WTC11 (cell line): ENCODE measurements around the gene E2F4. TPM values are rescaled to one million over a fixed set of nuclear protein-coding genes. Genes with fewer than 3 reads are reported as not detected.

Source experiments
- ELF4 ChIP-seq: sonication (generic); formaldehyde crosslinking; IDR thresholded peaks from 2 replicates; pipeline ENCODE4 v1.8.1; 2022; ENCODE audit warnings: low read depth, mild to moderate bottlenecking, moderate library complexity, missing genetic modification reagents
- FOXJ3 ChIP-seq: sonication (generic); formaldehyde crosslinking; IDR thresholded peaks from 2 replicates; pipeline ENCODE4 v1.9.0; 2021; ENCODE audit warnings: missing genetic modification reagents, mild to moderate bottlenecking, borderline replicate concordance
- GABPB1 ChIP-seq: sonication (generic); formaldehyde crosslinking; IDR thresholded peaks from 2 replicates; pipeline ENCODE4 v1.8.1; 2023; ENCODE audit warnings: mild to moderate bottlenecking, missing genetic modification reagents
- IRF2 ChIP-seq: sonication (generic); formaldehyde crosslinking; IDR thresholded peaks from 2 replicates; pipeline ENCODE4 v1.8.0; 2022; ENCODE audit warnings: low read depth, missing genetic modification reagents, borderline replicate concordance
- KAT7 ChIP-seq: sonication (generic); formaldehyde crosslinking; IDR thresholded peaks from 2 replicates; pipeline ENCODE4 v1.8.1; 2023; ENCODE audit warnings: missing genetic modification reagents, mild to moderate bottlenecking, borderline replicate concordance
- MXD4 ChIP-seq: fragments of 250-450 bp; sonication (Bioruptor Pico); IDR thresholded peaks from 2 replicates; pipeline ENCODE4 v1.8.0; 2021; ENCODE audit warnings: mild to moderate bottlenecking, moderate library complexity, borderline replicate concordance
- NR2C2 ChIP-seq: sonication (generic); formaldehyde crosslinking; IDR thresholded peaks from 2 replicates; pipeline ENCODE4 v1.8.0; 2022; ENCODE audit warnings: mild to moderate bottlenecking, missing genetic modification reagents
- SMAD3 ChIP-seq: sonication (generic); formaldehyde crosslinking; IDR thresholded peaks from 2 replicates; pipeline ENCODE4 v1.8.0; 2022; ENCODE audit warnings: missing genetic modification reagents, mild to moderate bottlenecking, borderline replicate concordance
- ZNF396 ChIP-seq: fragments of 250-450 bp; sonication (Bioruptor Pico); IDR thresholded peaks from 2 replicates; pipeline ENCODE4 v1.8.0; 2021; ENCODE audit warnings: mild to moderate bottlenecking, moderate library complexity, borderline replicate concordance
- ZNF671 ChIP-seq: fragments of 250-450 bp; sonication (Bioruptor Pico); IDR thresholded peaks from 2 replicates; pipeline ENCODE4 v1.8.0; 2021; ENCODE audit warnings: mild to moderate bottlenecking
- total RNA-seq: library from RNA; stranded (reverse); gene quantifications from 3 replicates; pipeline ENCODE4 v1.2.3, GENCODE V29; 2021
- TF ChIP-seq, protein P1 (sequence below): fragments of 250-450 bp; sonication (Bioruptor Pico); conservative IDR thresholded peaks from 2 replicates; pipeline ENCODE4 v1.9.0; 2021; ENCODE audit warnings: mild to moderate bottlenecking
- TF ChIP-seq, protein P2 (sequence below): sonication (generic); formaldehyde crosslinking; IDR thresholded peaks from 2 replicates; pipeline ENCODE4 v1.8.1; 2022; ENCODE audit warnings: mild to moderate bottlenecking, missing genetic modification reagents, moderate library complexity, borderline replicate concordance
- TF ChIP-seq, protein P3 (sequence below): fragments of 250-450 bp; sonication (Bioruptor Pico); IDR thresholded peaks from 2 replicates; pipeline ENCODE4 v1.8.0; 2021; ENCODE audit warnings: mild to moderate bottlenecking
- TF ChIP-seq, protein P4 (sequence below): fragments of 250-450 bp; sonication (Bioruptor Pico); IDR thresholded peaks from 2 replicates; pipeline ENCODE4 v1.9.0; 2021; ENCODE audit warnings: mild to moderate bottlenecking
- TF ChIP-seq, protein P5 (sequence below): fragments of 250-450 bp; sonication (Bioruptor Pico); IDR thresholded peaks from 2 replicates; pipeline ENCODE4 v1.9.0; 2021; ENCODE audit warnings: moderate library complexity, mild to moderate bottlenecking, inconsistent platforms, borderline replicate concordance
- TF ChIP-seq, protein P6 (sequence below): fragments of 200-600 bp; IDR thresholded peaks from 2 replicates; pipeline ENCODE4 v1.8.0; 2022; ENCODE audit warnings: antibody characterized with exemption
- TF ChIP-seq, protein P7 (sequence below): sonication (generic); formaldehyde crosslinking; IDR thresholded peaks from 2 replicates; pipeline ENCODE4 v1.8.1; 2023; ENCODE audit warnings: mild to moderate bottlenecking, missing genetic modification reagents
- TF ChIP-seq, protein P8 (sequence below): sonication (generic); formaldehyde crosslinking; IDR thresholded peaks from 2 replicates; pipeline ENCODE4 v1.8.1; 2022; ENCODE audit warnings: low read depth, mild to moderate bottlenecking, moderate library complexity, missing genetic modification reagents, borderline replicate concordance
- TF ChIP-seq, protein P9 (sequence below): sonication (generic); formaldehyde crosslinking; IDR thresholded peaks from 2 replicates; pipeline ENCODE4 v1.8.0; 2022; ENCODE audit warnings: mild to moderate bottlenecking, missing genetic modification reagents
- TF ChIP-seq, protein P10 (sequence below): sonication (generic); formaldehyde crosslinking; IDR thresholded peaks from 2 replicates; pipeline ENCODE4 v1.8.1; 2023; ENCODE audit warnings: mild to moderate bottlenecking, missing genetic modification reagents, moderate library complexity
- TF ChIP-seq, protein P11 (sequence below): fragments of 250-450 bp; sonication (Bioruptor Pico); IDR thresholded peaks from 2 replicates; pipeline ENCODE4 v1.9.0; 2021; ENCODE audit warnings: mild to moderate bottlenecking

Gene E2F4
- total RNA-seq, 1 experiment from 2014 or later = 85.0 TPM

DNA sequence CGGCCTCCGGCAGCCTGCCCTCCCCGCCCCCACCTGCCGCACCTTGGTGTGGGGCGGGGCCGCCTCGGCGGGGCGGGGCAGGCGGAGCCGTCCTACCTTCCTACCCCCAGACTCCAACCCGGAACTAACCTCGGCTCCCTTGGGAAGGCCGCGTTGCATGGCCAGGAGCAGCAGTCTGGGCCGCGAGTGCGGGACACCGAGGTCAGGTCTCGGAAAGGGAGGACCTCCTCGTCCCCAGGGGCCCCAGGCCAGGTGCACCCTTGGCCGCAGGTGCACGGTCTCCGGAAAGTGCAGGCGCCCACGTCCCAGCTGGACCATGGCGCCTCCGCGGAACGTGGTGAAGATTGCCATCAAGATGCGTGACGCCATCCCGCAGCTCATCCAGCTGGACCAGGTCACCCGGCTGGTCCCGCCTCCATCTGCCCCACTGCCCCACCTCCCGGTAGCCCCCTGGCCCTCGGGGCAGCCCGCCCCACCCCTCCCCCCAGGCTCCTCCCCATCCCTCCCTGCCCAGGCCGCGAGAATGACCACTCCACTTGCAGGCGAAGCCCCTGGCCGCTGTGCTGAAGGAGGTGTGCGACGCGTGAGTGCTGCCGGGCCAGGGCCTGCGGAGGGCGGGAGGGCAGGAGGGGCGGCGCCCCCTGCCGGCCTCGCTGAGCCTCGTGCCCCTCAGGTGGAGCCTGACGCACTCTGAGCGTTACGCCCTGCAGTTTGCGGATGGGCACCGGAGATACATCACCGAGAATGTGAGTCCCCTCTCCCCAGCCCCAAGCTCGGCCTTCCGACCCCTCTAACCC is 7.3 kb downstream of the E2F4 start, which contains the start of gene ELMO3 (continued):
- TF ChIP-seq, protein P1, sequence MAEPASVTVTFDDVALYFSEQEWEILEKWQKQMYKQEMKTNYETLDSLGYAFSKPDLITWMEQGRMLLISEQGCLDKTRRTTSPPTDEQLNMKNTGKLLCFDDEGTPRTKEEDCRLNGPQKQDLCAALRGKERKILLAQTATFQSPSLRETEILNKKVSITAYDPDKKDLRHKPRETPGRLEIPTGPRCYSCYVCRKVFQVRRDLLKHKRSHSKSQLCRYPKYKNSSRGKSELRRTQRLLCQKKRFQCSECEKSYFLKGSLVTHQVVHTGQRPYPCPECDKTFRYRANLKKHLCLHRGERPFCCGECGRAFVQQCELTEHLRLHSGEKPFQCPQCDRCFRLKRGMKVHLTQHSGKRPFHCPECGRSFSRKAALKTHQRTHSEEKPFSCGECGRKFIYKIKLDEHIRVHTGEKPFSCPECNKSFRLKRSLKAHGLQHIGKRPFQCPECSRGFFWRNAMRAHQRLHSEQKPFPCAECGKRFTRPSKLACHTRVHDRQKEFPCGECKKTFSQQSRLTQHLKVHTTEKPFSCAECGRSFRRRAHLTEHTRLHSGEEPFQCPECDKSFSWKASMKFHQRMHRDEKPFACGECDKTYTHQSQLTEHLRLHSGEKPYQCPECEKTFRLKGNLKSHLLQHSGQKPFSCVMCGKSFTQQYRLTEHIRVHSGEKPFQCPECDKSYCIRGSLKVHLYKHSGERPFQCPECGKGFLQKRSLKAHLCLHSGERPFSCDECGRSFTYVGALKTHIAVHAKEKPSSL (CRISPR knock-in tag) = no peak
- TF ChIP-seq, protein P2, sequence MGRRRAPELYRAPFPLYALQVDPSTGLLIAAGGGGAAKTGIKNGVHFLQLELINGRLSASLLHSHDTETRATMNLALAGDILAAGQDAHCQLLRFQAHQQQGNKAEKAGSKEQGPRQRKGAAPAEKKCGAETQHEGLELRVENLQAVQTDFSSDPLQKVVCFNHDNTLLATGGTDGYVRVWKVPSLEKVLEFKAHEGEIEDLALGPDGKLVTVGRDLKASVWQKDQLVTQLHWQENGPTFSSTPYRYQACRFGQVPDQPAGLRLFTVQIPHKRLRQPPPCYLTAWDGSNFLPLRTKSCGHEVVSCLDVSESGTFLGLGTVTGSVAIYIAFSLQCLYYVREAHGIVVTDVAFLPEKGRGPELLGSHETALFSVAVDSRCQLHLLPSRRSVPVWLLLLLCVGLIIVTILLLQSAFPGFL (CRISPR knock-in tag) = no peak
- no peak for TF ChIP-seq ELF4
- no peak for TF ChIP-seq FOXJ3 (CRISPR knock-in tag)
- TF ChIP-seq, protein P3, sequence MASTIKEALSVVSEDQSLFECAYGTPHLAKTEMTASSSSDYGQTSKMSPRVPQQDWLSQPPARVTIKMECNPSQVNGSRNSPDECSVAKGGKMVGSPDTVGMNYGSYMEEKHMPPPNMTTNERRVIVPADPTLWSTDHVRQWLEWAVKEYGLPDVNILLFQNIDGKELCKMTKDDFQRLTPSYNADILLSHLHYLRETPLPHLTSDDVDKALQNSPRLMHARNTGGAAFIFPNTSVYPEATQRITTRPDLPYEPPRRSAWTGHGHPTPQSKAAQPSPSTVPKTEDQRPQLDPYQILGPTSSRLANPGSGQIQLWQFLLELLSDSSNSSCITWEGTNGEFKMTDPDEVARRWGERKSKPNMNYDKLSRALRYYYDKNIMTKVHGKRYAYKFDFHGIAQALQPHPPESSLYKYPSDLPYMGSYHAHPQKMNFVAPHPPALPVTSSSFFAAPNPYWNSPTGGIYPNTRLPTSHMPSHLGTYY = no peak
- TF ChIP-seq, protein P4, sequence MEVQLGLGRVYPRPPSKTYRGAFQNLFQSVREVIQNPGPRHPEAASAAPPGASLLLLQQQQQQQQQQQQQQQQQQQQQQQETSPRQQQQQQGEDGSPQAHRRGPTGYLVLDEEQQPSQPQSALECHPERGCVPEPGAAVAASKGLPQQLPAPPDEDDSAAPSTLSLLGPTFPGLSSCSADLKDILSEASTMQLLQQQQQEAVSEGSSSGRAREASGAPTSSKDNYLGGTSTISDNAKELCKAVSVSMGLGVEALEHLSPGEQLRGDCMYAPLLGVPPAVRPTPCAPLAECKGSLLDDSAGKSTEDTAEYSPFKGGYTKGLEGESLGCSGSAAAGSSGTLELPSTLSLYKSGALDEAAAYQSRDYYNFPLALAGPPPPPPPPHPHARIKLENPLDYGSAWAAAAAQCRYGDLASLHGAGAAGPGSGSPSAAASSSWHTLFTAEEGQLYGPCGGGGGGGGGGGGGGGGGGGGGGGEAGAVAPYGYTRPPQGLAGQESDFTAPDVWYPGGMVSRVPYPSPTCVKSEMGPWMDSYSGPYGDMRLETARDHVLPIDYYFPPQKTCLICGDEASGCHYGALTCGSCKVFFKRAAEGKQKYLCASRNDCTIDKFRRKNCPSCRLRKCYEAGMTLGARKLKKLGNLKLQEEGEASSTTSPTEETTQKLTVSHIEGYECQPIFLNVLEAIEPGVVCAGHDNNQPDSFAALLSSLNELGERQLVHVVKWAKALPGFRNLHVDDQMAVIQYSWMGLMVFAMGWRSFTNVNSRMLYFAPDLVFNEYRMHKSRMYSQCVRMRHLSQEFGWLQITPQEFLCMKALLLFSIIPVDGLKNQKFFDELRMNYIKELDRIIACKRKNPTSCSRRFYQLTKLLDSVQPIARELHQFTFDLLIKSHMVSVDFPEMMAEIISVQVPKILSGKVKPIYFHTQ = no peak
- no peak for TF ChIP-seq IRF2 (CRISPR knock-in tag)
- TF ChIP-seq, protein P5, sequence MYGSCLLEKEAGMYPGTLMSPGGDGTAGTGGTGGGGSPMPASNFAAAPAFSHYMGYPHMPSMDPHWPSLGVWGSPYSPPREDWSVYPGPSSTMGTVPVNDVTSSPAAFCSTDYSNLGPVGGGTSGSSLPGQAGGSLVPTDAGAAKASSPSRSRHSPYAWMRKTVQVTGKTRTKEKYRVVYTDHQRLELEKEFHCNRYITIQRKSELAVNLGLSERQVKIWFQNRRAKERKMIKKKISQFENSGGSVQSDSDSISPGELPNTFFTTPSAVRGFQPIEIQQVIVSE = no peak
- TF ChIP-seq, protein P6, sequence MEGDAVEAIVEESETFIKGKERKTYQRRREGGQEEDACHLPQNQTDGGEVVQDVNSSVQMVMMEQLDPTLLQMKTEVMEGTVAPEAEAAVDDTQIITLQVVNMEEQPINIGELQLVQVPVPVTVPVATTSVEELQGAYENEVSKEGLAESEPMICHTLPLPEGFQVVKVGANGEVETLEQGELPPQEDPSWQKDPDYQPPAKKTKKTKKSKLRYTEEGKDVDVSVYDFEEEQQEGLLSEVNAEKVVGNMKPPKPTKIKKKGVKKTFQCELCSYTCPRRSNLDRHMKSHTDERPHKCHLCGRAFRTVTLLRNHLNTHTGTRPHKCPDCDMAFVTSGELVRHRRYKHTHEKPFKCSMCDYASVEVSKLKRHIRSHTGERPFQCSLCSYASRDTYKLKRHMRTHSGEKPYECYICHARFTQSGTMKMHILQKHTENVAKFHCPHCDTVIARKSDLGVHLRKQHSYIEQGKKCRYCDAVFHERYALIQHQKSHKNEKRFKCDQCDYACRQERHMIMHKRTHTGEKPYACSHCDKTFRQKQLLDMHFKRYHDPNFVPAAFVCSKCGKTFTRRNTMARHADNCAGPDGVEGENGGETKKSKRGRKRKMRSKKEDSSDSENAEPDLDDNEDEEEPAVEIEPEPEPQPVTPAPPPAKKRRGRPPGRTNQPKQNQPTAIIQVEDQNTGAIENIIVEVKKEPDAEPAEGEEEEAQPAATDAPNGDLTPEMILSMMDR = peak; percentile 67
- no peak for TF ChIP-seq GABPB1 (CRISPR knock-in tag)
- TF ChIP-seq, protein P7, sequence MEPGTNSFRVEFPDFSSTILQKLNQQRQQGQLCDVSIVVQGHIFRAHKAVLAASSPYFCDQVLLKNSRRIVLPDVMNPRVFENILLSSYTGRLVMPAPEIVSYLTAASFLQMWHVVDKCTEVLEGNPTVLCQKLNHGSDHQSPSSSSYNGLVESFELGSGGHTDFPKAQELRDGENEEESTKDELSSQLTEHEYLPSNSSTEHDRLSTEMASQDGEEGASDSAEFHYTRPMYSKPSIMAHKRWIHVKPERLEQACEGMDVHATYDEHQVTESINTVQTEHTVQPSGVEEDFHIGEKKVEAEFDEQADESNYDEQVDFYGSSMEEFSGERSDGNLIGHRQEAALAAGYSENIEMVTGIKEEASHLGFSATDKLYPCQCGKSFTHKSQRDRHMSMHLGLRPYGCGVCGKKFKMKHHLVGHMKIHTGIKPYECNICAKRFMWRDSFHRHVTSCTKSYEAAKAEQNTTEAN = no peak
- no peak for TF ChIP-seq SMAD3 (CRISPR knock-in tag)
- TF ChIP-seq NR2C2 (CRISPR knock-in tag) = no peak
- TF ChIP-seq, protein P8, sequence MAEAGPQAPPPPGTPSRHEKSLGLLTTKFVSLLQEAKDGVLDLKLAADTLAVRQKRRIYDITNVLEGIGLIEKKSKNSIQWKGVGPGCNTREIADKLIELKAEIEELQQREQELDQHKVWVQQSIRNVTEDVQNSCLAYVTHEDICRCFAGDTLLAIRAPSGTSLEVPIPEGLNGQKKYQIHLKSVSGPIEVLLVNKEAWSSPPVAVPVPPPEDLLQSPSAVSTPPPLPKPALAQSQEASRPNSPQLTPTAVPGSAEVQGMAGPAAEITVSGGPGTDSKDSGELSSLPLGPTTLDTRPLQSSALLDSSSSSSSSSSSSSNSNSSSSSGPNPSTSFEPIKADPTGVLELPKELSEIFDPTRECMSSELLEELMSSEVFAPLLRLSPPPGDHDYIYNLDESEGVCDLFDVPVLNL = no peak
- TF ChIP-seq, protein P9, sequence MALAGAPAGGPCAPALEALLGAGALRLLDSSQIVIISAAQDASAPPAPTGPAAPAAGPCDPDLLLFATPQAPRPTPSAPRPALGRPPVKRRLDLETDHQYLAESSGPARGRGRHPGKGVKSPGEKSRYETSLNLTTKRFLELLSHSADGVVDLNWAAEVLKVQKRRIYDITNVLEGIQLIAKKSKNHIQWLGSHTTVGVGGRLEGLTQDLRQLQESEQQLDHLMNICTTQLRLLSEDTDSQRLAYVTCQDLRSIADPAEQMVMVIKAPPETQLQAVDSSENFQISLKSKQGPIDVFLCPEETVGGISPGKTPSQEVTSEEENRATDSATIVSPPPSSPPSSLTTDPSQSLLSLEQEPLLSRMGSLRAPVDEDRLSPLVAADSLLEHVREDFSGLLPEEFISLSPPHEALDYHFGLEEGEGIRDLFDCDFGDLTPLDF (CRISPR knock-in tag) = no peak
- TF ChIP-seq KAT7 (CRISPR knock-in tag) = no peak
- TF ChIP-seq, protein P10, sequence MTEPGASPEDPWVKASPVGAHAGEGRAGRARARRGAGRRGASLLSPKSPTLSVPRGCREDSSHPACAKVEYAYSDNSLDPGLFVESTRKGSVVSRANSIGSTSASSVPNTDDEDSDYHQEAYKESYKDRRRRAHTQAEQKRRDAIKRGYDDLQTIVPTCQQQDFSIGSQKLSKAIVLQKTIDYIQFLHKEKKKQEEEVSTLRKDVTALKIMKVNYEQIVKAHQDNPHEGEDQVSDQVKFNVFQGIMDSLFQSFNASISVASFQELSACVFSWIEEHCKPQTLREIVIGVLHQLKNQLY (CRISPR knock-in tag) = no peak
- TF ChIP-seq, protein P11, sequence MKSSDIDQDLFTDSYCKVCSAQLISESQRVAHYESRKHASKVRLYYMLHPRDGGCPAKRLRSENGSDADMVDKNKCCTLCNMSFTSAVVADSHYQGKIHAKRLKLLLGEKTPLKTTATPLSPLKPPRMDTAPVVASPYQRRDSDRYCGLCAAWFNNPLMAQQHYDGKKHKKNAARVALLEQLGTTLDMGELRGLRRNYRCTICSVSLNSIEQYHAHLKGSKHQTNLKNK = no peak
- no peak; the same call in 1 of the 2 replicates for TF ChIP-seq ZNF671
- TF ChIP-seq ZNF396 (CRISPR knock-in tag) = no peak
- TF ChIP-seq MXD4 (CRISPR knock-in tag) = no peak
